Esophagus squamous epithelium (tissue), 5 donors: ENCODE results near the gene ZAP70. TPM values are rescaled to one million over a fixed set of nuclear protein-coding genes. Genes with fewer than 3 reads are reported as not detected.

Experiments used
- DNase-seq: peaks from one replicate; lab custom pipeline; 2025; lab: John Stamatoyannopoulos, UW
- H3K27ac ChIP-seq, 4 donors: fragments of 200-600 bp; sonication (generic); one replicate each; pipeline ENCODE4 v1.5.1; 2016 to 2019; ENCODE audit warnings: mild to moderate bottlenecking in 1 of 4
- H3K27me3 ChIP-seq, 4 donors: fragments of 200-600 bp; sonication (generic); 1 replicate in 3 of 4; 2 replicates in 1 of 4; pipeline versions ENCODE4 v1.5.1 to v1.6.0; 2017 to 2021; ENCODE audit warnings: antibody characterized with exemption in 1 of 4
- H3K36me3 ChIP-seq, 3 donors: fragments of 200-600 bp; sonication (generic); one replicate each; pipeline ENCODE4 v1.5.1; 2016 to 2019
- H3K4me1 ChIP-seq, 3 donors: fragments of 200-600 bp; sonication (generic); one replicate each; pipeline ENCODE4 v1.5.1; 2017 to 2019
- H3K4me3 ChIP-seq, 4 donors: fragments of 200-600 bp; sonication (generic); 1 replicate in 3 of 4; 2 replicates in 1 of 4; pipeline ENCODE4 v1.5.1; 2016 to 2019; ENCODE audit warnings: mild to moderate bottlenecking in 2 of 4, moderate library complexity in 1 of 4
- H3K9me3 ChIP-seq, 3 donors: fragments of 200-600 bp; sonication (generic); one replicate each; pipeline ENCODE4 v1.5.1; 2016 to 2019
- POLR2A ChIP-seq, 4 donors: fragments of 450-650 bp; IDR thresholded peaks; one replicate each; pipeline ENCODE4 v1.6.1; 2017; ENCODE audit warnings: antibody characterized with exemption in 4 of 4, mild to moderate bottlenecking in 4 of 4, moderate library complexity in 3 of 4
- WGBS, 2 donors: methylation state at CpG; one replicate each; pipeline ENCODE4 v1.1.5; 2018; 5-methylcytosine and 5-hydroxymethylcytosine counted together
- intact Hi-C: fragments of 100-400 bp; cut with DNase I; formaldehyde crosslinking; loops from one replicate; pipeline ENCODE4 v1.15.0; 2022
- total RNA-seq, 4 donors: library from RNA; depleted of rRNA; stranded (reverse); fragments of >200 nt; gene quantifications; one replicate each; pipeline ENCODE4 v1.1.0, GENCODE V29; 2016
- TF ChIP-seq, protein P1 (sequence below), 6 experiments: fragments of 450-650 bp in 4 of 6; fragments of 200-600 bp in 2 of 6; sonication (generic) in 2 of 6; IDR thresholded peaks; one replicate each; pipeline ENCODE4 v1.5.1; 2016 to 2019; ENCODE audit warnings: antibody characterized with exemption in 6 of 6, mild to moderate bottlenecking in 4 of 6, moderate library complexity in 4 of 6
- donor health status: DM: yes; HTN: yes; CAD: no.

Gene ZAP70
- total RNA-seq, 4 donors from 2014 or later = 2.2 to 7.8 (median 3.3) TPM

GRCh38 chr2:97745474-97746174, 32.2 kb downstream of the ZAP70 start:
- 31 to 42% methylated on average over 10 of the region's 10 CpGs for WGBS, 2 donors
- Histone ChIP-seq H3K27me3 (no peaks in the 10 kb centered on the region), H3K36me3 (peaks cover 0 to 14% (median 0%) of the 10 kb centered on the region in 3 donors), H3K27ac (peak overlapping the region in 2 of 4 donors; percentile 23 to 27), H3K9me3 (no peaks in the 10 kb centered on the region), H3K4me1 (peaks cover 4 to 44% (median 7%) of the 10 kb centered on the region in 3 donors), H3K4me3 (no peak overlapping the region)
- DNase-seq = no peak
- intact Hi-C loops = no loop called here
- TF ChIP-seq, protein P1, sequence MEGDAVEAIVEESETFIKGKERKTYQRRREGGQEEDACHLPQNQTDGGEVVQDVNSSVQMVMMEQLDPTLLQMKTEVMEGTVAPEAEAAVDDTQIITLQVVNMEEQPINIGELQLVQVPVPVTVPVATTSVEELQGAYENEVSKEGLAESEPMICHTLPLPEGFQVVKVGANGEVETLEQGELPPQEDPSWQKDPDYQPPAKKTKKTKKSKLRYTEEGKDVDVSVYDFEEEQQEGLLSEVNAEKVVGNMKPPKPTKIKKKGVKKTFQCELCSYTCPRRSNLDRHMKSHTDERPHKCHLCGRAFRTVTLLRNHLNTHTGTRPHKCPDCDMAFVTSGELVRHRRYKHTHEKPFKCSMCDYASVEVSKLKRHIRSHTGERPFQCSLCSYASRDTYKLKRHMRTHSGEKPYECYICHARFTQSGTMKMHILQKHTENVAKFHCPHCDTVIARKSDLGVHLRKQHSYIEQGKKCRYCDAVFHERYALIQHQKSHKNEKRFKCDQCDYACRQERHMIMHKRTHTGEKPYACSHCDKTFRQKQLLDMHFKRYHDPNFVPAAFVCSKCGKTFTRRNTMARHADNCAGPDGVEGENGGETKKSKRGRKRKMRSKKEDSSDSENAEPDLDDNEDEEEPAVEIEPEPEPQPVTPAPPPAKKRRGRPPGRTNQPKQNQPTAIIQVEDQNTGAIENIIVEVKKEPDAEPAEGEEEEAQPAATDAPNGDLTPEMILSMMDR (IDR thresholded peaks at IDR 0.05) = no peak
- no peak for TF ChIP-seq POLR2A (IDR thresholded peaks at IDR 0.05)

DNA sequence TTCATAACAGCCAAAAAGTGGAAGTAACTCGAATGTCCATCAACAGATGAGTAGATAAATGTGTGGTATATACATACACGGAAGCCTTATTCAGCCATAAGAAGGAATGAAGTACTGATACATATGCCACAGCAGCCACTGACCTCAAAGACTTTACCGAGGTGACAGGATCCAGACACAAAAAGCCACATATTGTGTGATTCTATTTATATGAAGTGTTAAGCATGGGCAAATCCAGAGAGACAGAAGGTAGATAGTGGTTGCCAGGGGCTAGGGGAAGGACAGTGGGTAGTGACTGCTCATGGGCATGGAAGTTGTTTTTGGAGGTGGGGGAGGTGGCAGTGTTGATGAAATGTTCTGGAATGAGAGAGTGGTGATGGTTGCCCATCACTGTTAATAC, 33.9 kb downstream of the ZAP70 start:
- Histone ChIP-seq H3K27ac (no peak overlapping the region), H3K9me3 (no peaks in the 10 kb centered on the region), H3K27me3 (no peaks in the 10 kb centered on the region), H3K4me1 (peaks cover 0 to 36% (median 1%) of the 10 kb centered on the region in 3 donors), H3K4me3 (no peak overlapping the region), H3K36me3 (peaks cover 0 to 17% (median 0%) of the 10 kb centered on the region in 3 donors)
- no peak for TF ChIP-seq POLR2A (IDR thresholded peaks at IDR 0.05)
- TF ChIP-seq, protein P1 (IDR thresholded peaks at IDR 0.05) = no peak
- intact Hi-C loops = no loop called here
- no peak for DNase-seq
- 64 to 76% methylated on average over 3 of the region's 3 CpGs for WGBS, 2 donors

DNA sequence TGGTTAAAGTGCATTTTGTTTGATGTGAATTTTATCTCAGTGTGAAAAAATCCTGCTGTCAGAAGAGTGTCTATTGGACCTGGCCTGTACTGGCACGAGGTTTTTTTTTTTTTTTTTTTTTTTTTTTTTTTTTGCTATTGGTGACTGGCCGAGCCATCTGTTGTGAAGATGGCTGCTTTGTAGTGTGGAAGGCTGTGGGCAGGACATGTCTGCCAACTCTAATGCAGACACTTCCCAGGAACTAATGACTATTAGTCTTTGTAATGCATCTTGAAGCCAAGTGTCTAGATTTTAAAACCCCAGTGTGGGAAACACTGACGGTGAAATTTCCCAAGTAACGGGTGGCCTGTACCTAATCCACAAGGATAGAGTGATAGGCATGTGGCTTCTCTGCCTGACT, 34.3 kb downstream of the ZAP70 start:
- TF ChIP-seq, protein P1 (IDR thresholded peaks at IDR 0.05) = no peak
- intact Hi-C loops = no loop called here
- peaks cover 0 to 40% (median 0%) of the 10 kb centered on the region in 3 donors for H3K4me1 ChIP-seq
- peaks cover 0 to 21% (median 0%) of the 10 kb centered on the region in 3 donors for H3K36me3 ChIP-seq
- WGBS, 2 donors = 70 to 73% methylated on average over 3 to 4 of the region's 4 CpGs
- no peak overlapping the region for H3K27ac ChIP-seq
- no peaks in the 10 kb centered on the region for H3K27me3 ChIP-seq
- DNase-seq = no peak
- H3K9me3 ChIP-seq = no peaks in the 10 kb centered on the region
- H3K4me3 ChIP-seq = no peak overlapping the region

GRCh38 chr2:97749581-97749980, 36.2 kb downstream of the ZAP70 start:
- no peak for DNase-seq
- intact Hi-C loops = no loop called here
- WGBS, 2 donors = 50 to 60% methylated on average over 1 to 2 of the region's 5 CpGs

GRCh38 chr2:97750017-97750416, 36.6 kb downstream of the ZAP70 start:
- H3K27ac ChIP-seq = no peak overlapping the region
- no peak overlapping the region for H3K4me3 ChIP-seq
- TF ChIP-seq, protein P1 (IDR thresholded peaks at IDR 0.05) = no peak
- no peak for TF ChIP-seq POLR2A (IDR thresholded peaks at IDR 0.05)
- no peak for DNase-seq
- H3K4me1 ChIP-seq = peaks cover 4 to 52% (median 5%) of the 10 kb centered on the region in 3 donors
- intact Hi-C loops = no loop called here
- H3K36me3 ChIP-seq = peaks cover 0 to 12% (median 3%) of the 10 kb centered on the region in 3 donors
- no peaks in the 10 kb centered on the region for H3K27me3 ChIP-seq
- no CpG with 5 or more reads among the region's 4 CpGs for WGBS, 2 donors
- no peaks in the 10 kb centered on the region for H3K9me3 ChIP-seq

More at GRCh38 chr2:97749581-97749980, 36.2 kb downstream of the ZAP70 start:
- Histone ChIP-seq H3K36me3 (peaks cover 0 to 12% (median 3%) of the 10 kb centered on the region in 3 donors), H3K4me1 (peaks cover 2 to 52% (median 2%) of the 10 kb centered on the region in 3 donors), H3K4me3 (no peak overlapping the region), H3K27ac (no peak overlapping the region), H3K9me3 (no peaks in the 10 kb centered on the region), H3K27me3 (no peaks in the 10 kb centered on the region)
- TF ChIP-seq, protein P1 (IDR thresholded peaks at IDR 0.05) = no peak
- no peak for TF ChIP-seq POLR2A (IDR thresholded peaks at IDR 0.05)
